ENCODE measurements around the gene INHBB. TPM values are rescaled to one million over a fixed set of nuclear protein-coding genes. Genes with fewer than 3 reads are reported as not detected.

Gene INHBB
- total RNA-seq, 1 experiment from 2014 or later, result 0.27 TPM

GRCh38 chr2:120305937-120306490, 39.9 kb upstream of the INHBB start:
- Histone ChIP-seq H2AFZ (ENCODE audit: low read depth, low read length, poor library complexity, severe bottlenecking) (no peak overlapping the region), H3K9me3 (ENCODE audit: control insufficient read depth in 1 of 2, insufficient read depth in 1 of 2, low read depth in 1 of 2, low read length in 2 of 2) (no peaks in the 10 kb centered on the region), H4K20me1 (ENCODE audit: insufficient read depth) (no peaks in the 10 kb centered on the region), H3K4me2 (ENCODE audit: low read length) (no peak overlapping the region), H3K27me3 (ENCODE audit: insufficient read depth, low read length) (no peaks in the 10 kb centered on the region), H3K9ac (ENCODE audit: low read length) (no peak overlapping the region), H3K4me1 (ENCODE audit: control insufficient read depth in 1 of 2, insufficient read depth in 2 of 2, low read length in 2 of 2) (no peaks in the 10 kb centered on the region), H3K27ac (ENCODE audit: low read depth, low read length) (no peak overlapping the region), H3K4me3 (replicated peaks in 1 of 2; ENCODE audit: low read depth in 1 of 2, low read length in 2 of 2) (no peak overlapping the region), H3K79me2 (ENCODE audit: insufficient read depth, low read length) (no peaks in the 10 kb centered on the region), H3K9me2 (ENCODE audit: insufficient read depth) (no peaks in the 10 kb centered on the region), H3K36me3 (ENCODE audit: control insufficient read depth in 1 of 2, insufficient read depth in 2 of 2, low read length in 2 of 2) (no peaks in the 10 kb centered on the region)
- RAD21 ChIA-PET (ENCODE audit: low non-redundant PET in 1 of 2, low total read pairs in 2 of 2, uncharacterized antibody in 2 of 2, unreplicated experiment in 2 of 2), result no interaction called here
- POLR2A ChIA-PET, result no interaction called here
- CTCF ChIA-PET, result no interaction called here
- ATAC-seq, result no peak
- TF ChIP-seq SIN3A (IDR thresholded peaks at IDR 0.05; ENCODE audit: low read depth) (no peak), POLR2AphosphoS5 (IDR thresholded peaks at IDR 0.05; ENCODE audit: low read depth, low read length) (no peak), ZBTB33 (IDR thresholded peaks at IDR 0.05; ENCODE audit: extremely low read depth, insufficient replicate concordance, low read length) (no peak)
- no peak for DNase-seq (ENCODE audit: low read depth, low spot score)
- BruUV-seq (replicated peaks), result no TSS peak
- intact Hi-C loops (cut with micrococcal nuclease), result no loop called here

- ChIA-PET CTCF (no interaction called here), POLR2A (no interaction called here), RAD21 (ENCODE audit: low non-redundant PET in 1 of 2, low total read pairs in 2 of 2, uncharacterized antibody in 2 of 2, unreplicated experiment in 2 of 2) (no interaction called here)
- no peak overlapping the region for H3K4me3 ChIP-seq (replicated peaks in 1 of 2; ENCODE audit: low read depth in 1 of 2, low read length in 2 of 2)
- no peaks in the 10 kb centered on the region for H3K27me3 ChIP-seq (ENCODE audit: insufficient read depth, low read length)
- no peak overlapping the region for H3K9ac ChIP-seq (ENCODE audit: low read length)
- H3K4me2 ChIP-seq (ENCODE audit: low read length), result no peak overlapping the region
- H3K4me1 ChIP-seq (ENCODE audit: control insufficient read depth in 1 of 2, insufficient read depth in 2 of 2, low read length in 2 of 2), result no peaks in the 10 kb centered on the region
- no peak overlapping the region for H2AFZ ChIP-seq (ENCODE audit: low read depth, low read length, poor library complexity, severe bottlenecking)
- no peak for DNase-seq (ENCODE audit: low read depth, low spot score)
- no peaks in the 10 kb centered on the region for H3K9me2 ChIP-seq (ENCODE audit: insufficient read depth)
- H3K9me3 ChIP-seq (ENCODE audit: control insufficient read depth in 1 of 2, insufficient read depth in 1 of 2, low read depth in 1 of 2, low read length in 2 of 2), result no peaks in the 10 kb centered on the region
- no peaks in the 10 kb centered on the region for H3K36me3 ChIP-seq (ENCODE audit: control insufficient read depth in 1 of 2, insufficient read depth in 2 of 2, low read length in 2 of 2)
- H3K27ac ChIP-seq (ENCODE audit: low read depth, low read length), result no peak overlapping the region
- H3K79me2 ChIP-seq (ENCODE audit: insufficient read depth, low read length), result no peaks in the 10 kb centered on the region
- intact Hi-C loops (cut with micrococcal nuclease), result no loop called here
- ATAC-seq, result no peak
- H4K20me1 ChIP-seq (ENCODE audit: insufficient read depth), result no peaks in the 10 kb centered on the region
- BruUV-seq (replicated peaks), result no TSS peak
- TF ChIP-seq SP1 (IDR thresholded peaks at IDR 0.05; ENCODE audit: low read depth), result no peak
Observed at GRCh38 chr2:120307482-120307881, 38.5 kb upstream of the INHBB start.

Measured in HCT116 (cell line).